Body of pancreas (tissue), 4 donors: ENCODE measurements around the gene KCNAB2. TPM values are rescaled to one million over a fixed set of nuclear protein-coding genes. Genes with fewer than 3 reads are reported as not detected.
"Not testable (repeated sequence)": the region's sequence is repeated elsewhere in the genome, so short reads cannot be mapped to it uniquely, and the experiment has no call there.

ENCODE experiments used
- ATAC-seq: fragments of 150-250 bp; one replicate; pipeline ENCODE4 v1.9.1; 2016
- DNase-seq, 4 donors: peaks; one replicate each; pipeline ENCODE4 v3.0.0-alpha.2; 2019
- H3K27ac ChIP-seq, 4 donors: fragments of 200-600 bp; sonication (generic); 1 replicate in 3 of 4; 2 replicates in 1 of 4; pipeline versions ENCODE4 v1.5.1 to v1.6.1; 2016 to 2019; ENCODE audit warnings: mild to moderate bottlenecking in 1 of 4, mixed read lengths in 1 of 4, moderate library complexity in 1 of 4
- H3K27me3 ChIP-seq, 2 donors: fragments of 200-600 bp; sonication (generic); one replicate each; pipeline ENCODE4 v1.6.0; 2016; ENCODE audit warnings: mild to moderate bottlenecking in 1 of 2
- H3K36me3 ChIP-seq, 2 donors: fragments of 200-600 bp; sonication (generic); replicated peaks in 1 of 2; 2 replicates each; pipeline ENCODE4 v1.5.1; 2016; ENCODE audit warnings: low read depth in 2 of 2; ENCODE audit not compliant: insufficient read depth in 1 of 2
- H3K4me1 ChIP-seq: fragments of 200-600 bp; sonication (generic); one replicate; pipeline ENCODE4 v1.6.0; 2016
- H3K4me3 ChIP-seq, 2 donors: fragments of 200-600 bp; sonication (generic); 1 replicate in 1 of 2; 2 replicates in 1 of 2; pipeline ENCODE4 v1.5.1; 2016 to 2019
- H3K9me3 ChIP-seq, 3 donors: fragments of 200-600 bp; sonication (generic); 1 replicate in 2 of 3; 2 replicates in 1 of 3; pipeline ENCODE4 v1.5.1; 2016
- CTCF ChIP-seq, 7 experiments: fragments of 450-650 bp in 4 of 7; fragments of 200-600 bp in 3 of 7; sonication (generic) in 3 of 7; IDR thresholded peaks; one replicate each; pipeline ENCODE4 v1.5.1; 2016 to 2019; ENCODE audit warnings: antibody characterized with exemption in 7 of 7
- POLR2A ChIP-seq, 3 donors: fragments of 450-650 bp; IDR thresholded peaks; one replicate each; pipeline ENCODE4 v1.6.1; 2016; ENCODE audit warnings: antibody characterized with exemption in 3 of 3, mild to moderate bottlenecking in 2 of 3
- WGBS, 2 donors: methylation state at CpG; one replicate each; pipeline ENCODE4 v1.1.5; 2017; 5-methylcytosine and 5-hydroxymethylcytosine counted together
- intact Hi-C: fragments of 100-400 bp; cut with DNase I; formaldehyde crosslinking; loops from one replicate; pipeline ENCODE4 v1.15.1; 2023
- total RNA-seq, 2 donors: library from RNA; depleted of rRNA; stranded (reverse); fragments of >200 nt; gene quantifications; one replicate each; pipeline ENCODE4 v1.1.0, GENCODE V29; 2016

KCNAB2 gene
- total RNA-seq, 2 donors from 2014 or later = 4.6 to 7.0 TPM

- Histone ChIP-seq H3K4me1 (no peaks in the 10 kb centered on the region), H3K4me3 (no peak overlapping the region), H3K9me3 (no peaks in the 10 kb centered on the region), H3K27ac (peak overlapping the region in 1 of 4 donors; percentile 21), H3K36me3 (no peaks in the 10 kb centered on the region), H3K27me3 (no peaks in the 10 kb centered on the region)
- no peak for TF ChIP-seq POLR2A (IDR thresholded peaks at IDR 0.05)
- TF ChIP-seq CTCF (IDR thresholded peaks at IDR 0.05) = no peak
- intact Hi-C loops = loop anchor here (10.0 kb wide), 1 partner anchor 188 kb away; the partner anchor contains the start of gene HES3
- DNase-seq = peak in 1 of 4 donors; percentile 40
- WGBS, 2 donors = 61 to 67% methylated on average over 8 of the region's 8 CpGs
- no peak for ATAC-seq
Observed at GRCh38 chr1:6056572-6056948, 10.9 kb downstream of the KCNAB2 start.

- intact Hi-C loops = loop anchor here (10.0 kb wide), 1 partner anchor 187 kb away; the partner anchor contains the start of gene HES3
- no peak for TF ChIP-seq POLR2A (IDR thresholded peaks at IDR 0.05)
- TF ChIP-seq CTCF (IDR thresholded peaks at IDR 0.05) = no peak
- Histone ChIP-seq H3K36me3 (no peaks in the 10 kb centered on the region), H3K27ac (no peak overlapping the region), H3K4me1 (no peaks in the 10 kb centered on the region), H3K4me3 (no peak overlapping the region), H3K9me3 (no peaks in the 10 kb centered on the region), H3K27me3 (no peaks in the 10 kb centered on the region)
- ATAC-seq (no peak), DNase-seq (no peak)
- WGBS, 2 donors = 59 to 72% methylated on average over 9 of the region's 9 CpGs
Observed at GRCh38 chr1:6057170-6057845, 11.6 kb downstream of the KCNAB2 start.

- H3K27me3 ChIP-seq = no peaks in the 10 kb centered on the region
- WGBS, 2 donors = 87 to 89% methylated on average over 9 of the region's 9 CpGs
Observed at GRCh38 chr1:6059866-6060265, 14.2 kb downstream of the KCNAB2 start.

GRCh38 chr1:6062670-6063069 lies 17.0 kb downstream of the KCNAB2 start:
- Histone ChIP-seq H3K9me3 (no peaks in the 10 kb centered on the region), H3K27me3 (no peaks in the 10 kb centered on the region), H3K4me3 (no peak overlapping the region), H3K36me3 (no peaks in the 10 kb centered on the region), H3K27ac (no peak overlapping the region), H3K4me1 (no peaks in the 10 kb centered on the region)
- WGBS, 2 donors = 71 to 78% methylated on average over 6 of the region's 6 CpGs
- DNase-seq (no peak), ATAC-seq (no peak)
- TF ChIP-seq POLR2A (IDR thresholded peaks at IDR 0.05) (no peak), CTCF (IDR thresholded peaks at IDR 0.05) (no peak)
- intact Hi-C loops = no loop called here

More at GRCh38 chr1:6059866-6060265, 14.2 kb downstream of the KCNAB2 start:
- Histone ChIP-seq H3K27ac (no peak overlapping the region), H3K4me3 (no peak overlapping the region), H3K4me1 (no peaks in the 10 kb centered on the region), H3K36me3 (no peaks in the 10 kb centered on the region), H3K9me3 (no peaks in the 10 kb centered on the region)
- no peak for DNase-seq
- TF ChIP-seq CTCF (IDR thresholded peaks at IDR 0.05) = no peak
- TF ChIP-seq POLR2A (IDR thresholded peaks at IDR 0.05) = no peak
- ATAC-seq = no peak
- intact Hi-C loops = loop anchor here (10.0 kb wide), 1 partner anchor 185 kb away; the partner anchor contains the start of gene HES3

GRCh38 chr1:6063532-6064053 lies 17.9 kb downstream of the KCNAB2 start:
- ATAC-seq, intact Hi-C loops: not testable (repeated sequence)
- WGBS, 2 donors = 74 to 79% methylated on average over 7 of the region's 7 CpGs

More at GRCh38 chr1:6063532-6064053, 17.9 kb downstream of the KCNAB2 start:
- H3K27ac ChIP-seq, H3K4me1 ChIP-seq, DNase-seq, H3K36me3 ChIP-seq, H3K9me3 ChIP-seq, H3K4me3 ChIP-seq, H3K27me3 ChIP-seq: not testable (repeated sequence)
